Right ventricle myocardium superior (tissue), 1 donor: ENCODE measurements around the gene HELZ2. TPM values are rescaled to one million over a fixed set of nuclear protein-coding genes. Genes with fewer than 3 reads are reported as not detected.

Experiments
- ATAC-seq: fragments of 200-7000 bp; cut with Tn5 transposase; one replicate; pipeline ENCODE4 v1.9.1; 2020; ENCODE audit warnings: mild to moderate bottlenecking; ENCODE audit not compliant: poor library complexity
- DNase-seq: peaks from one replicate; pipeline ENCODE4 v3.0.0-alpha.2; 2020
- intact Hi-C: fragments of 100-400 bp; cut with DNase I; formaldehyde crosslinking; loops from one replicate; pipeline ENCODE4 v1.11.2; 2022
- total RNA-seq: library from RNA; stranded (reverse); fragmentation: NEBNext Ultra II Directional; extraction: Animal tissue kit (Norgen Biotek cat#: 25700); gene quantifications from one replicate; pipeline ENCODE4 v1.2.1, GENCODE V29; 2021
- donor health status: DM: no; HTN: yes; CAD: no; lungs with severe emphysema.

The HELZ2 gene
- total RNA-seq, 1 donor from 2014 or later, result 9.7 TPM

- intact Hi-C loops, result no loop called here
- ATAC-seq (no peak), DNase-seq (no peak)
Observed at GRCh38 chr20:63598479-63599395, 24.7 kb upstream of the HELZ2 start.

DNA sequence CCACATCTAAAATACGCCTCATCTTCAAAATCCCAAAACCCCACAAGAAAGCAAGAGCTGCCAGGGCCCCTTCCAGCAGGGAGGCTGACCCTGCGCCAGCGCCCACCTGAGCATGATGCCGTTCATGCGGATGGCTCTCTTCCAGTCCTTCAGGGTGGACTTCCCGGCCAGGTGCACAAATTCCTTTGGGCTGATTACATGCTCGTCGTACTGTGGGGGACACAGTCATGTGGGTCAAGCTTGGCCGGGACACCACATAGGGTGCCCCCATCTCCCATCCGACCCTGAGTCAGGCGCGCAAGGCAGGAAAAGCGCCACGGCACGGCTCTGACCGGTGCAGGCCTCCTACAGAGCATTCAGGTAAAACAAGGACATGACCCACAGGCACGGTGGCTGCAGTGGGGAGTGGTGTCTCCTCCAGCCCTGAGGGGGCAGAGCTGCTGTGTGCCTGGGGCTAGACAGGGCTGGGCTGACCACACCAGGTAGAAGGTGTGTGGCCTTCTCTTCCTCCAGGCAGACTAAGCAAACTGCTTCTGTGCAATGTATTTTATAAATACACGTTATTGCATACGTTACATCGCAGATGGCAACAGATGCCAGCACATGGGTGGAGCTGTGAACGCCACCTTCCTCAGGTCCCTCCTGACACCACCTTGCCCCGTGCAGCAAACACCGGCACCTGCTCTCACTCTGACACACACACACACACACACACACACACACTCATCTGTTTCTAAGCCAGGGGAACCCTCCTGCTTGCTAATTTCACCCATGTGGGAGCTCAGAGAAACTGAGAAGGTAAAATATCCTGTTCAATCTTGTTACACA, 23.8 kb upstream of the HELZ2 start:
- intact Hi-C loops, result no loop called here
- no peak for ATAC-seq
- no peak for DNase-seq

DNA sequence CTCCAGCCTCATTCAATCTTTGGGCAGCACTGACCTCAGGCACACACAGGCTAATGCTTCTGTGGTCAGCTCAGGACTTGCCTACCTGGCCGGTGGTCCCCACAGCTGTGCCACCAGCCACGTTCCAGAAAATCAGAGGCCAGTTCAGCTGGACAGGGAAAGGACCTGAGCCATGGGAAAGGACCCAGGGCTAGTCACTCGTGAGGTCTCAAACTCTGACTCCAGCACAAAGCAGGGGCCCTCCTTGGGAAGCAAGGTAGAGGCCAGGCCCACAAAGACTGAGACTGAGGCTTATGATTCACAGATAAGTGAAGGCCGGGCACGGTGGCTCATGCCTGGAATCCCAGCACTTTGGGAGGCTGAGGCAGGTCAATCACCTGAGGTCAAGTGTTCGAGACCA, 22.4 kb upstream of the HELZ2 start:
- intact Hi-C loops, result no loop called here

DNA sequence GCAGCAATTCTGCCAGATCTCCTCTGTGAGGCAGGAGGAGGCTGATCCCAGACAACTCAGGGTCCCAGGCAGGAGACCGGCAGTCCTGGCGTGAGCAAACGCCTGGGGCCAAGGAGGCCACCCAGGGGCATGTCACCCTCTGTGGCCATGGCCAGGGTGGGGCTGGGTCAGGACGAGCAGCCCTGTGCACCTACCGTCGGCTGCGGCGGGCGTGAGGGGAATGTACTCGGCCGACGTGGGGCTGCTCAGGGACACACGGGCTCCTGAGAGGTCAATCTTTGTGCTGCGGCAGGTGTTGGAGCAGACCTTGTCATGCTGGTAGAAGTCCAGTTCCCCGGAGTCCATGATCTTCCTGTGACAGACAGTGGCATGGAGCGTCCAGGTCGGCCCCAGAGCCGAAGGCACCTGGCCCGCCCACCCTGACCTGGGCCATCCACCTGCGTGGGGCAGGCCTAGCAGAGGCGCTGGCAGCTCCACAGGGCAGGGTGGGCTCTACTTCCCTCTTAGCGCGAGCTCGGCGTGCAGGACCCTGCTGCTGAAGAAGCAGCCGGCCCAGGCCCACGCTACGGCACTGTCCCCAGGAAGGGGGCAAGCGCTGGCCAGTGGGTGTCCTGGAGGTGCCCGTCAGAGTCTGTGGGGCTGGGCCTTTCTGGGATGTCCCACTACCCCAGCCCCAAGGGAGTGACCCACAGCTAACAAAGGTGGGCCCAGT, 21.5 kb upstream of the HELZ2 start:
- no peak for ATAC-seq
- intact Hi-C loops, result no loop called here
- peak; percentile 13 for DNase-seq

More for the DNA sequence above, 22.4 kb upstream of the HELZ2 start:
- ATAC-seq (no peak), DNase-seq (peak; percentile 26)

- ATAC-seq (no peak), DNase-seq (peak; percentile 30)
- intact Hi-C loops, result no loop called here
Observed at GRCh38 chr20:63594043-63594561, 20.1 kb upstream of the HELZ2 start.

DNA sequence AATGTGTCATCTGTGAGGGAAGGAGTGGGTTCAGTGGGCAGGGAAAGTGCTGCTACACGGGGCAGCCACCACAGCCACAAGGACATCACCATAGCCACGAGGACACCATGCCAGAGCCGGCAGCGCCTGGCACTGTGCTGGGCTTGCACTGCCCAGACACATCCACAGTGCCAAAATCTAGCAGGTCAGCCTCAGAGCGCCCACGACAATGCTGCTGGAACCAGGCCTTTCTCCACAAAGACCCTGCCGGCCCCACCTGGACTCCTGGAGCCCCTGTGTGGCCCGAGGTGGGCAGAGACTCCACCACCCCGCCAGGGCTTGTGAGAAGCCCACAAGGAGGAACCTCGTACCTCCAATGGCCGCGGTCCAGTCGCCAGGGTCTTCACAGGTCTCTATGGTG, 18.6 kb upstream of the HELZ2 start:
- DNase-seq (peak; percentile 34), ATAC-seq (peak; percentile 20)
- intact Hi-C loops, result no loop called here

DNA sequence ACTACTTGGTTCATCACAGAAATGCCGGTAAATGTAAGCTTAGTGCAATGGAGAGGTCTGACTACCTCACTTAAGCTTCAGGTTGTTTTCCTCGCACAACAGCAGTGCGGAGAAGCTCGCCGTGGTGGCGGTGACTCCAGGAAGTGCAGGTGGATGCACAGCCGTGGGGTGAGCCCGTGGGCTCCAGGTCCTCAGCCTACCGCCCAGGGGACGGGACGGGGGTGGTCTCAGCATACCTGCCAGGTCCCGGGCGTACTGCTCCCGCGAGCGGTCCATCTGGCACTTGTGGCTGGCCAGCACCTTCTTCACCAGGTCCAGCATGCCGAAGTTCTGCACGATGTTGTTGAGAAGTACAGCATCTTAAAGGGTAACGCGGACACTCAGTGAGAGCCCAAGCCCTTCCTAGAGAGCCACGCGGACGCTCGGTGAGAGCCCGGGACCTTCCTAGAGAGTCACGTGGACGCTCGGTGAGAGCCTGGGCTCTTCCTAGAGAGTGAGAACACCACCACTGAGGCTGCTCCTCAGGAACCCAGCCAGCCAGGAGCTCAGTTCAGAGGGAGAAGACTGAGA, 17.8 kb upstream of the HELZ2 start:
- ATAC-seq, result no peak
- DNase-seq, result peak; percentile 20
- intact Hi-C loops, result no loop called here

- ATAC-seq (no peak), DNase-seq (no peak)
- intact Hi-C loops, result no loop called here
Observed at GRCh38 chr20:63591147-63591533, 17.1 kb upstream of the HELZ2 start.

DNA sequence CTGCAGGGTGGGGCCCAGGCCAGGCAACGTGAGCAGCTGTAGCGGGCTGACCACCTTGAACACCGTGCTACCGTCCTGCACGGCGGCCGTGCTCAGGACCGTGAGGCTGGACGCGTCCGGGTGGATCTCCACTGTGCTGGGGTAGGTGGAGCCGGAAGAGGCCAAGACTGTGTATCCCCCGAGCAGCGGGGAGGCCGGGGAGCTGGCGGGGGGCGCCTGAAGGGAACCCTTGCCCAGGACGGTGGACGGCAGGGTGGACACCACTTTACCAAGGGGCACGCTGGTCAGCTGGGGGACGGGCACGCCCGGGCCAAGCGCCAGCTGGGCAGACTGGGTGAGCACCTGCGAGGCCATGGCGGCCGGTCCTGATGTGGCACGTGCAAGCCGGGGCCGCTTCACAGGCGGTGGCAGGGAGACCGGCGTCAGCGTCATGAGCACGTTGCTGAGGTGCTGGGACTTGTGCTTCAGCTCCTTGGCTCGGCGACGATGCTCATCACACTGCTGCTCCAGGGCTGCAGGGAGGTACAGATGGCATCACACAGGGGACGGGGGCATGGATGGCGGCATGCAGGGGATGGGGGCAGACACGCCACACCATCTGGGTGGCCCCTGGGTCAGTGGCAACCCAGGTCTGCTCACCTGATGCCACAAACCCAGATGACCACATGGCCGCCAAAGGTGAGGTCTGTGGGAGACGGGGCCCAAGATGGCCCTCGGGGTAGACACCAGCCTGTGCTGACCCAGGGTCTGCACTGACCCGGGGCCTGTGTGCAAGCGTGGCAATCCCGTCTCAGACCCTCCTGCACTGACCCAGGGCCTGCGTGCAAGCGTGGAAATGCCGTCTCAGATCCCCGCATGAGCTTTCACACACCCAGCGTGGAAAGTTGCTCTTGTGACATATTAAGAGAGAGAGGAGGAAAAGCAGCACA, 16.4 kb upstream of the HELZ2 start:
- no peak for ATAC-seq
- intact Hi-C loops, result no loop called here

DNA sequence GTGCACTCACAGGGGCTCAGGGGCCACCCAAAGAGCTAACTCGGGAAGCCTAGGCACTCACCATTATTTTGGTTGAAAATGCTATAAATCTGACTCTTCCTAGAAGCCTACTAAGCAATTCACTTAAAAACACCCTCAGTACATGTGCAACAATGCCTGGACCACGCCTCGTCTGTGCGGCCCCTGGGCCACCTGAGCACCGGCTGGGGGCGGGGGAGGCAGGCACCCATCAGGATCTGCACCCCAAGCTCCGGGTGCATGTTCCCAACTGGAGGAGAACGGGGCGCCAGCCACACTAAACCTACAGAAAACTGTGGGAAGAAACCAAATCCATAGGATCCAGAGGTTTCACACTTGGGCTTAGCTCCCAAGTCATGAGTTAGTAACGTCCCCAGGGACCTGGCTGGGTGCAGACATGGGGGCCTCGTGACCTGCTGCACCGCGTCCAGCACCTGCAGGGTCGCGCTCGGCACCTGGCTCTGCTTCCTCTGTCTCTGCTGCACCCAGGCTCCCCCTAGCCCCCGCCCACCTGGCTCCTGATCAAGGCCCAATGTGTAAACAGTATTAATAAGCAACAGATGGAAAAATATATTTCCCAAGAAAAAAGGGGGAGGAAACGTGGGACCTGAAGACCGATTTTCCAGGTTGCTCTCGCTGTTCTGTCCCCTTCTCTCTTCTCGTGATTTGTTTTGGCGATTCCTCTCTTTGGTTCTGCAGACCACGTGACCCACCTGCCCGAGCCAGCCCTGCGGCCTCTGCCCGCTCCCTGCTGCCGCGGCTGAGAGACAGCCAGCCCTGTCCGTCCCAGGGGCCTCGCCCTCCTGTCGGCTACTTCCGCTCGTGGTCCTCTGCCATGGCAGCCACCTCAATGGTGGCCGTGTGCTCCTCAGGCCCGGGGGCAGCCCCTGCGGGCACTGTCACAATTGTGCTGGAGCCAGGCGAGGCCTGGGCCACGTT, 15.5 kb upstream of the HELZ2 start:
- intact Hi-C loops, result no loop called here
- DNase-seq (peak; percentile 29), ATAC-seq (no peak)

More for the DNA sequence above, 16.4 kb upstream of the HELZ2 start:
- DNase-seq, result peak; percentile 26

- intact Hi-C loops, result no loop called here
- DNase-seq (peak; percentile 21), ATAC-seq (no peak)
Observed at GRCh38 chr20:63588641-63589041, 14.6 kb upstream of the HELZ2 start.

- intact Hi-C loops, result no loop called here
- ATAC-seq (no peak), DNase-seq (peak; percentile 39)
Observed at GRCh38 chr20:63587776-63588591, 13.9 kb upstream of the HELZ2 start.

DNA sequence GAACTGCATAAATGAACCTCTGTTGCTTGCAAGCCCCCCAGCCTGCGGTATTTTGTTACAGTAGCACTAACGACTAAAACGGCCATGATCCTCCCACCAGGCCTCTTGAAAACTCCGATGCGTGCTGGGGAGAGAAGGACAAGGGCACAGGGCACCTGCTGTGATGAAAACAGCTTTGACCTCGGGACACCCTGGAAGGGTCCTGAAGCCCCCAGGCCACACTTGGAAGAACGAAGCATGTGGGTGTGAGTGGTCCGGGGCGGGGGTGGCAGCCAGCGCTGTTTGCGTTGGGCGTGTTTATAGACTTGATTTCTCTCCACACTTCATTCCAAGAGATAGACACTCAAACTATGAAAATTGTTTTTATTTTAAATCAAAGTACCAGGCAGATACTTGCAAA, 13.2 kb upstream of the HELZ2 start:
- intact Hi-C loops, result no loop called here
- ATAC-seq (no peak), DNase-seq (peak; percentile 8)

GRCh38 chr20:63586797-63587196, 12.8 kb upstream of the HELZ2 start:
- intact Hi-C loops, result no loop called here
- peak; percentile 33 for DNase-seq
- ATAC-seq, result no peak

DNA sequence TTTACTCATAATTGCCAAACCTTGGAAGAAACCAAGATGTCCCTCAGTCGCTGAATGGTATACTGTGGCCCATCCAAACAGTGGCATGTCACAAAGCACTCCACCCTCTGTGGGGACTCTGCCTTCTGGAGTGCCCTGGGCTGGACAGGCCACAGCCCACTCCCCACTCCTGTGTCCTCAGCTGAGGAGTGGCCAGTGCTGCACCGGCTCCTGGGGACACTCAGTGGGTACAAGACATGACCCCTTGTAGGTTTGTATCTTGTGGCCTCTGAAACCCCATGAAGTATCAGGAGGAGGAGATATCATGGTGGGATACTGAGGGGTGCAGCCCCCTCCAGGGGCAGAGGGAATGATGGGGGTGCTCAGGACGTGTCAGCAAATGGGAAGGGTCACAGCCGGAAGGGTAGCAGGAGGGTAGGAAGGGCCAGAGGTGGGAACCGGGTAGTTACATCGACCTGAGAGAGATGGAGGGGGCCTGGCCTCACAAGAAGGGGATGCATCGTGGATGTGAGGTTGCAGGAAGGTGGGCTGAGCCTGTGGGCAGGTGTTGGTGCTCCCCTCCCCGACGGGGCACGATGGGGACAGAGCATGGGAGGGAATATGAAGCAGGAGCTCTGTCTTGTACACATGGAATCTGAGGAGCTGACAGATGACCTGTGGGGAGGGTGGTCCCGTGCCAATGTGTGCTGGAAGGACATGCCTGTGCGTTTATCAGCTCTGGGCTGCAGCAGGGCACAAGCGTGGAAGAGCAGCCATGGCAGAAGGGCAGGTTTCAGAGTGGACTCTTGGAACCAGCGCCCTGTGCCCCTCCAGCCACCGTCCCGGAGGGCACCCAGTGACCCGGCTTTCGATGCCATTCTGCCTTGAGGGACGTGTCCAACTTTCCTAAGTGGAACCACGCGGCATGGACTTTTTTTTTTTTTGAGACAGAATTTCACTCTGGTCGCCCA, 11.9 kb upstream of the HELZ2 start:
- ATAC-seq (peak; percentile 26), DNase-seq (peak; percentile 37)
- intact Hi-C loops, result no loop called here
